HepG2 (cell line): ENCODE results near the gene NPTXR. TPM values are rescaled to one million over a fixed set of nuclear protein-coding genes. Genes with fewer than 3 reads are reported as not detected.

ENCODE experiments used
- ATAC-seq: fragments of 200-7000 bp; cut with Tn5 transposase; 3 replicates; pipeline ENCODE4 v1.9.1; 2020; ENCODE audit warnings: mild to moderate bottlenecking, moderate library complexity
- BruUV-seq: library from RNA; stranded (reverse); fragments of 400-500 nt; replicated peaks from 2 replicates; lab custom pipeline; 2021; lab: Mats Ljungman, UMichigan
- CTCF ChIA-PET: fragments of 300-600 bp; formaldehyde crosslinking; extraction: SDS; loops from one replicate; lab custom pipeline; 2021; ENCODE audit warnings: low total read pairs, inconsistent platforms, low intra/inter-chr PET ratio; lab: Yijun Ruan, JAX
- POLR2A ChIA-PET: fragments of 350-600 bp; sonication (Branson Sonifier 250); formaldehyde crosslinking; loops from one replicate; lab custom pipeline; 2020; ENCODE audit warnings: antibody characterized with exemption, inconsistent platforms; lab: Yijun Ruan, JAX
- DNase-seq: peaks from one replicate; pipeline ENCODE4 v3.0.0-alpha.2; 2015; ENCODE audit warnings: low spot score
- FAIRE-seq: peaks from 3 replicates; lab custom pipeline; 2011; peaks lifted over from hg19 to GRCh38; lab: Jason Lieb, UNC
- H2AFZ ChIP-seq: one replicate; pipeline ENCODE4 v1.6.1; 2011; ENCODE audit warnings: low read length, inconsistent platforms
- H3K27ac ChIP-seq: fragments of 300-600 bp; 3 replicates; pipeline ENCODE4 v1.8.0; 2011; ENCODE audit warnings: mixed run types, mild to moderate bottlenecking, mixed read lengths, low read length, inconsistent platforms; ENCODE audit not compliant: insufficient read depth; ENCODE audit errors: extremely low read length
- H3K27me3 ChIP-seq, 2 experiments: fragments of 200-600 bp in 1 of 2; 2 replicates in 1 of 2; 3 replicates in 1 of 2; pipeline versions ENCODE4 v1.6.0 to v1.8.0; 2011; ENCODE audit warnings: low read length in 2 of 2, mild to moderate bottlenecking in 2 of 2, moderate library complexity in 2 of 2, inconsistent platforms in 1 of 2; ENCODE audit not compliant: insufficient read depth in 2 of 2, control insufficient read depth in 1 of 2
- H3K36me3 ChIP-seq, 2 experiments: fragments of 200-600 bp in 1 of 2; replicated peaks in 1 of 2; 2 replicates in 1 of 2; 3 replicates in 1 of 2; pipeline versions ENCODE4 v1.5.1 to v1.8.0; 2011; ENCODE audit warnings: low read length in 2 of 2, inconsistent platforms in 1 of 2; ENCODE audit not compliant: insufficient read depth in 2 of 2, control insufficient read depth in 1 of 2
- H3K4me1 ChIP-seq: 2 replicates; pipeline ENCODE4 v1.5.1; 2012; ENCODE audit warnings: low read length, inconsistent platforms; ENCODE audit not compliant: insufficient read depth
- H3K4me2 ChIP-seq: 2 replicates; pipeline ENCODE4 v1.6.0; 2011; ENCODE audit warnings: low read depth, low read length, inconsistent platforms
- H3K4me3 ChIP-seq, 3 experiments: fragments of 200-600 bp in 1 of 3; sonication (generic), shearing (Covaris generic) in 1 of 3; replicated peaks in 1 of 3; 2 replicates each; pipeline ENCODE4 v1.5.1; 2011 to 2016; ENCODE audit warnings: low read length in 3 of 3, inconsistent platforms in 2 of 3, low read depth in 2 of 3, mild to moderate bottlenecking in 2 of 3, control low read depth in 1 of 3, mixed read lengths in 1 of 3; ENCODE audit not compliant: insufficient read depth in 1 of 3
- H3K79me2 ChIP-seq: one replicate; pipeline ENCODE4 v1.6.1; 2011; ENCODE audit warnings: low read length, inconsistent platforms; ENCODE audit not compliant: insufficient read depth
- H3K9ac ChIP-seq: 2 replicates; pipeline ENCODE4 v1.6.0; 2011; ENCODE audit warnings: mild to moderate bottlenecking, low read depth, low read length, inconsistent platforms; ENCODE audit not compliant: insufficient read depth
- H3K9me3 ChIP-seq: 2 replicates; pipeline ENCODE4 v1.5.1; 2012; ENCODE audit warnings: mild to moderate bottlenecking, low read length
- H4K20me1 ChIP-seq: 2 replicates; pipeline ENCODE4 v1.6.0; 2011; ENCODE audit warnings: inconsistent platforms, mild to moderate bottlenecking, low read length, moderate library complexity; ENCODE audit not compliant: insufficient read depth
- ATAD3A ChIP-seq: sonication (generic); formaldehyde crosslinking; IDR thresholded peaks from 2 replicates; pipeline ENCODE4 v1.4.0; 2020; ENCODE audit warnings: missing genetic modification reagents
- CEBPB ChIP-seq: IDR thresholded peaks from 2 replicates; pipeline ENCODE4 v1.6.1; 2011; ENCODE audit warnings: low read depth, low read length, improper control_type of control experiment, borderline replicate concordance
- HMG20A ChIP-seq: IDR thresholded peaks from 2 replicates; pipeline ENCODE4 v1.6.1; 2016; ENCODE audit warnings: borderline replicate concordance
- MAFF ChIP-seq: IDR thresholded peaks from 2 replicates; pipeline ENCODE4 v1.6.1; 2011; ENCODE audit warnings: low read depth, low read length, improper control_type of control experiment
- MATR3 ChIP-seq: sonication (generic); formaldehyde crosslinking; IDR thresholded peaks from 2 replicates; pipeline ENCODE4 v1.4.0; 2020; ENCODE audit warnings: missing genetic modification reagents
- NFKBIZ ChIP-seq: IDR thresholded peaks from 2 replicates; pipeline ENCODE4 v1.6.1; 2018; ENCODE audit warnings: missing genetic modification reagents, missing compliant biosample characterization
- SMAD3 ChIP-seq: sonication (generic); formaldehyde crosslinking; IDR thresholded peaks from 2 replicates; pipeline ENCODE4 v1.4.0; 2020; ENCODE audit warnings: missing genetic modification reagents
- SOX6 ChIP-seq, 2 experiments: fragments of 450-650 bp in 1 of 2; sonication (generic) in 1 of 2; formaldehyde crosslinking in 1 of 2; IDR thresholded peaks; 2 replicates each; pipeline versions ENCODE4 v1.4.0 to v1.6.1; 2017 to 2020; ENCODE audit warnings: antibody characterized with exemption in 1 of 2, mild to moderate bottlenecking in 1 of 2, missing genetic modification reagents in 1 of 2
- ZFP41 ChIP-seq: sonication (generic); formaldehyde crosslinking; IDR thresholded peaks from 2 replicates; pipeline ENCODE4 v1.4.0; 2020; ENCODE audit warnings: mild to moderate bottlenecking, missing genetic modification reagents, borderline replicate concordance
- ZNF296 ChIP-seq: sonication (generic); formaldehyde crosslinking; conservative IDR thresholded peaks from 2 replicates; pipeline ENCODE4 v1.5.0; 2020; ENCODE audit warnings: mild to moderate bottlenecking, missing genetic modification reagents
- ZNF7 ChIP-seq: IDR thresholded peaks from 2 replicates; pipeline ENCODE4 v1.6.1; 2016; ENCODE audit warnings: missing biosample characterization, missing genetic modification reagents
- ZSCAN20 ChIP-seq: sonication (generic); formaldehyde crosslinking; IDR thresholded peaks from 2 replicates; pipeline ENCODE4 v1.4.0; 2020; ENCODE audit warnings: missing genetic modification reagents, mild to moderate bottlenecking, borderline replicate concordance
- WGBS: methylation state at CpG from one replicate; pipeline ENCODE4 v1.1.6; 2017; ENCODE audit warnings: low lambda C conversion rate; 5-methylcytosine and 5-hydroxymethylcytosine counted together
- in situ Hi-C: cut with HindIII; loops from 2 replicates; pipeline ENCODE4 v1.10.0; 2017; ENCODE audit warnings: low pct_unique_long_range_greater_than_20kb; ENCODE audit not compliant: extremely low pct_ligation_motif_present
- intact Hi-C: fragments of 100-400 bp; cut with micrococcal nuclease; formaldehyde crosslinking; loops from one replicate; pipeline ENCODE4 v1.10.0; 2022; ENCODE audit not compliant: unreplicated experiment
- polyA plus RNA-seq, 8 experiments: library from polyadenylated mRNA; depleted of rRNA in 3 of 8; stranded (reverse) in 7 of 8; unstranded in 1 of 8; fragments of >200 nt; fragmentation: Illumina TruSeq in 4 of 8; extraction: Trizol in 4 of 8; gene quantifications; 2 replicates each; pipeline versions ENCODE4 v1.2.1 to v1.2.3, GENCODE V29; 2011 to 2016; ENCODE audit warnings: low read depth in 4 of 8, missing spikeins in 1 of 8, mixed read lengths in 1 of 8; ENCODE audit not compliant: insufficient read depth in 1 of 8
- total RNA-seq, 5 experiments: library from RNA; depleted of rRNA; stranded (reverse); fragments of >200 nt; fragmentation: Illumina TruSeq; extraction: Trizol; gene quantifications; 2 replicates each; pipeline ENCODE4 v1.2.3, GENCODE V29; 2016; ENCODE audit warnings: low read depth in 1 of 5
- TF ChIP-seq, protein P1 (sequence below): sonication (generic); formaldehyde crosslinking; IDR thresholded peaks from 2 replicates; pipeline ENCODE4 v1.4.0; 2020; ENCODE audit warnings: missing genetic modification reagents
- TF ChIP-seq, protein P2 (sequence below): IDR thresholded peaks from 2 replicates; pipeline ENCODE4 v1.6.1; 2016; ENCODE audit warnings: missing genetic modification reagents, missing compliant biosample characterization
- TF ChIP-seq, protein P3 (sequence below): conservative IDR thresholded peaks from 2 replicates; pipeline ENCODE4 v1.6.1; 2018; ENCODE audit warnings: missing genetic modification reagents
- TF ChIP-seq, protein P4 (sequence below): sonication (generic); formaldehyde crosslinking; IDR thresholded peaks from 2 replicates; pipeline ENCODE4 v1.8.1; 2023; ENCODE audit warnings: mild to moderate bottlenecking, moderate library complexity, missing genetic modification reagents

NPTXR gene
- total and polyA plus RNA-seq, 2 of the 13 experiments (the other 11 are each of a cell fraction or from before 2014, with no cell fraction given) = 2.6 to 4.8 TPM

DNA sequence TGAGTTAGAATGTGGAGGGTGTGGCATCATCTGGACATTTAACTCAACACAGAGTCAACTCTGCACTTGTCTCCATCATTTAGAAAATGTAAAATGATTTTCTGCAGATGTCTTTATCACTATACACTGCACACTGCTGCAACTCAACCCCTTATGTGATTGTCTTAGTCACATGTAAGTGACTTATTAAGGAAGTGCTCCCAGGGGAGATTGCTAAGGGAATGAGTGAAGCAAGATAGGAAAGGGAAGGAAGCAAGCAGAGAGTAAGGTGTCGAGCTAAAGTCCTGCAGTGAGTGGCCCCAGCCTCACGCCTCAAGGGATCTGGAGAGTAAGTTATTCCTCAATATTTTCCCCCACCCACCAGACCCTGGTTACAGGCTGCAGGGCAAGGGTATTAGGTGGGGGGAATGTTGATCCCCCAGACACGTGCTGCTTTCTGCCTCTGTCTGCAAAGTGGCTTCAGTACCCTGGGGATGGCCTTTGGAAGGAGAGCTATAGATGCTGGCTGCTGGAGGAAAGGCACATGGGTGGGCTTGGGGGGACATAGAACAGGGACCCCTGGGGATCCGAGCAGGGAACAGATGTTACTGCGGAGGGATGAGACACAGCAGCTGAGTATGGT is 35.4 kb upstream of the NPTXR start:
- H3K4me2 ChIP-seq = no peak overlapping the region
- no TSS peak for BruUV-seq
- DNase-seq (no peak), ATAC-seq (no peak), FAIRE-seq (no peak)
- no peaks in the 10 kb centered on the region for H3K4me1 ChIP-seq
- H3K9me3 ChIP-seq = no peaks in the 10 kb centered on the region
- 23% methylated on average over 5 of the region's 5 CpGs for WGBS
- H3K27me3 ChIP-seq = peaks cover 0 to 30% of the 10 kb centered on the region in 2 experiments; a peak in 4 of 5 replicates
- ChIA-PET CTCF (no interaction called here), POLR2A (no interaction called here)
- no peaks in the 10 kb centered on the region for H4K20me1 ChIP-seq
- in situ Hi-C loops (loop anchor here (10.0 kb wide), 1 partner anchor 246 kb away; no protein-coding TSS in a partner anchor), intact Hi-C loops (no loop called here)
- H3K4me3 ChIP-seq = no peak overlapping the region
- H3K27ac ChIP-seq = no peak overlapping the region
- no peak for TF ChIP-seq ZSCAN20 (CRISPR knock-in tag)
- no peak for TF ChIP-seq ZFP41 (CRISPR knock-in tag)
- no peak for TF ChIP-seq HMG20A (CRISPR knock-in tag)
- TF ChIP-seq ZNF7 = no peak
- TF ChIP-seq, protein P1, sequence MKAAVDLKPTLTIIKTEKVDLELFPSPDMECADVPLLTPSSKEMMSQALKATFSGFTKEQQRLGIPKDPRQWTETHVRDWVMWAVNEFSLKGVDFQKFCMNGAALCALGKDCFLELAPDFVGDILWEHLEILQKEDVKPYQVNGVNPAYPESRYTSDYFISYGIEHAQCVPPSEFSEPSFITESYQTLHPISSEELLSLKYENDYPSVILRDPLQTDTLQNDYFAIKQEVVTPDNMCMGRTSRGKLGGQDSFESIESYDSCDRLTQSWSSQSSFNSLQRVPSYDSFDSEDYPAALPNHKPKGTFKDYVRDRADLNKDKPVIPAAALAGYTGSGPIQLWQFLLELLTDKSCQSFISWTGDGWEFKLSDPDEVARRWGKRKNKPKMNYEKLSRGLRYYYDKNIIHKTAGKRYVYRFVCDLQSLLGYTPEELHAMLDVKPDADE = no peak
- TF ChIP-seq, protein P2, sequence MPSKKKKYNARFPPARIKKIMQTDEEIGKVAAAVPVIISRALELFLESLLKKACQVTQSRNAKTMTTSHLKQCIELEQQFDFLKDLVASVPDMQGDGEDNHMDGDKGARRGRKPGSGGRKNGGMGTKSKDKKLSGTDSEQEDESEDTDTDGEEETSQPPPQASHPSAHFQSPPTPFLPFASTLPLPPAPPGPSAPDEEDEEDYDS (CRISPR knock-in tag) = no peak
- TF ChIP-seq NFKBIZ (CRISPR knock-in tag) = no peak
- TF ChIP-seq MATR3 (CRISPR knock-in tag) = no peak
- TF ChIP-seq MAFF = no peak
- TF ChIP-seq SMAD3 (CRISPR knock-in tag) = no peak
- TF ChIP-seq CEBPB = no peak
- TF ChIP-seq SOX6 (IDR thresholded peaks at IDR 0.05) = no peak
- no peak for TF ChIP-seq SOX6 (CRISPR knock-in tag; IDR thresholded peaks at IDR 0.05)
- TF ChIP-seq ATAD3A = no peak
- TF ChIP-seq, protein P3, sequence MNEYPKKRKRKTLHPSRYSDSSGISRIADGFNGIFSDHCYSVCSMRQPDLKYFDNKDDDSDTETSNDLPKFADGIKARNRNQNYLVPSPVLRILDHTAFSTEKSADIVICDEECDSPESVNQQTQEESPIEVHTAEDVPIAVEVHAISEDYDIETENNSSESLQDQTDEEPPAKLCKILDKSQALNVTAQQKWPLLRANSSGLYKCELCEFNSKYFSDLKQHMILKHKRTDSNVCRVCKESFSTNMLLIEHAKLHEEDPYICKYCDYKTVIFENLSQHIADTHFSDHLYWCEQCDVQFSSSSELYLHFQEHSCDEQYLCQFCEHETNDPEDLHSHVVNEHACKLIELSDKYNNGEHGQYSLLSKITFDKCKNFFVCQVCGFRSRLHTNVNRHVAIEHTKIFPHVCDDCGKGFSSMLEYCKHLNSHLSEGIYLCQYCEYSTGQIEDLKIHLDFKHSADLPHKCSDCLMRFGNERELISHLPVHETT (CRISPR knock-in tag) = no peak
- TF ChIP-seq ZNF296 = no peak
- TF ChIP-seq, protein P4, sequence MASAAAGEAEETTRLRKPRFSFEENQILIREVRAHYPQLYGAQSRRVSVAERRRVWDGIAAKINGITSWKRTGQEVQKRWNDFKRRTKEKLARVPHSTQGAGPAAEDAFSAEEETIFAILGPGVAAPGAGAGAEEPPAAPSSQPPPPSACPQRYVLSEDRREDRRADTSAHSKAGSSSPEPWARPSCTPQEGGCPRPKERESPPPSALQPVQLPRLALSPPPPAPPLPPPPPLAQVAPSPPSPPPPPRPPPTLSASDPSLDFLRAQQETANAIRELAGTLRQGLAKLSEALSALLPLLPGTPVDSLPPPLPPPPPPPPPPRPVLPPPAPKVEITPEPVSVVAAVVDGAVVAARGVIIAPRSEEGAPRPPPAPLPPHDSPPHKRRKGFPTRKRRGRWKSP (CRISPR knock-in tag) = no peak
- no peaks in the 10 kb centered on the region for H3K36me3 ChIP-seq
- H3K79me2 ChIP-seq = no peaks in the 10 kb centered on the region
- no peak overlapping the region for H2AFZ ChIP-seq
- H3K9ac ChIP-seq = no peak overlapping the region
